H9 (cell line): ENCODE data around the gene MICAL3. TPM values are rescaled to one million over a fixed set of nuclear protein-coding genes. Genes with fewer than 3 reads are reported as not detected.

Experiments used
- DNase-seq: peaks from one replicate; pipeline ENCODE4 v3.0.0-alpha.2; 2017
- H2AFZ ChIP-seq: one replicate; pipeline ENCODE4 v1.6.1; 2013; ENCODE audit warnings: mild to moderate bottlenecking, low read length, control low read depth, moderate library complexity
- H2AK5ac ChIP-seq: 2 replicates; pipeline ENCODE4 v1.6.1; 2013; ENCODE audit warnings: low read length, control low read depth, mixed read lengths; ENCODE audit not compliant: insufficient read length
- H2BK120ac ChIP-seq: one replicate; pipeline ENCODE4 v1.6.1; 2013; ENCODE audit warnings: low read depth, mild to moderate bottlenecking, low read length, control low read depth, inconsistent platforms; ENCODE audit not compliant: poor library complexity, severe bottlenecking
- H2BK12ac ChIP-seq: 2 replicates; pipeline ENCODE4 v1.6.1; 2013; ENCODE audit warnings: low read length, control low read depth, mixed read lengths, low read depth; ENCODE audit not compliant: insufficient read length
- H2BK15ac ChIP-seq: 2 replicates; pipeline ENCODE4 v1.6.1; 2013; ENCODE audit warnings: low read depth, low read length, control low read depth
- H2BK20ac ChIP-seq: one replicate; pipeline ENCODE4 v1.6.1; 2013; ENCODE audit warnings: low read depth, mild to moderate bottlenecking, low read length, control low read depth, inconsistent platforms; ENCODE audit not compliant: poor library complexity, severe bottlenecking
- H2BK5ac ChIP-seq: 2 replicates; pipeline ENCODE4 v1.6.1; 2013; ENCODE audit warnings: low read length, control low read depth, mixed read lengths; ENCODE audit not compliant: insufficient read length
- H3K14ac ChIP-seq: 2 replicates; pipeline ENCODE4 v1.6.1; 2013; ENCODE audit warnings: low read length, control low read depth; ENCODE audit not compliant: insufficient read depth
- H3K18ac ChIP-seq: 2 replicates; pipeline ENCODE4 v1.6.1; 2013; ENCODE audit warnings: low read depth, mild to moderate bottlenecking, mixed read lengths, low read length, control low read depth; ENCODE audit not compliant: insufficient read length
- H3K23ac ChIP-seq: 2 replicates; pipeline ENCODE4 v1.6.1; 2013; ENCODE audit warnings: low read length, control low read depth, mixed read lengths, low read depth; ENCODE audit not compliant: insufficient read length
- H3K23me2 ChIP-seq: 2 replicates; pipeline ENCODE4 v1.6.1; 2013; ENCODE audit warnings: low read depth, mild to moderate bottlenecking, mixed read lengths, low read length, control low read depth; ENCODE audit not compliant: insufficient read length, poor library complexity, severe bottlenecking
- H3K27ac ChIP-seq: 2 replicates; pipeline ENCODE4 v1.5.1; 2013; ENCODE audit warnings: low read length, control low read depth, mixed read lengths, low read depth; ENCODE audit not compliant: insufficient read length
- H3K27me3 ChIP-seq: 2 replicates; pipeline ENCODE4 v1.6.1; 2013; ENCODE audit warnings: low read length, control low read depth, inconsistent platforms; ENCODE audit not compliant: insufficient read depth
- H3K4ac ChIP-seq: 2 replicates; pipeline ENCODE4 v1.6.1; 2013; ENCODE audit warnings: low read depth, mild to moderate bottlenecking, control low read depth, inconsistent platforms, low read length, moderate library complexity
- H3K4me1 ChIP-seq: 2 replicates; pipeline ENCODE4 v1.6.1; 2013; ENCODE audit warnings: low read length, control low read depth, inconsistent platforms; ENCODE audit not compliant: insufficient read depth
- H3K4me2 ChIP-seq: 2 replicates; pipeline ENCODE4 v1.6.1; 2013; ENCODE audit warnings: low read length, control low read depth, mixed read lengths; ENCODE audit not compliant: insufficient read length, insufficient read depth
- H3K56ac ChIP-seq: 2 replicates; pipeline ENCODE4 v1.6.1; 2013; ENCODE audit warnings: low read depth, mild to moderate bottlenecking, mixed read lengths, low read length, control low read depth; ENCODE audit not compliant: insufficient read length
- H3K79me1 ChIP-seq: 2 replicates; pipeline ENCODE4 v1.6.1; 2013; ENCODE audit warnings: low read depth, mild to moderate bottlenecking, moderate library complexity, low read length, control low read depth, inconsistent platforms; ENCODE audit not compliant: insufficient read depth, poor library complexity, severe bottlenecking
- H3K79me2 ChIP-seq: 2 replicates; pipeline ENCODE4 v1.6.1; 2013; ENCODE audit warnings: low read length, control low read depth, inconsistent platforms; ENCODE audit not compliant: insufficient read depth
- H3K9ac ChIP-seq: 2 replicates; pipeline ENCODE4 v1.6.1; 2013; ENCODE audit warnings: low read length, control low read depth, mixed read lengths; ENCODE audit not compliant: insufficient read length; ENCODE audit errors: extremely low read depth
- H3K9me3 ChIP-seq: one replicate; pipeline ENCODE4 v1.6.1; 2013; ENCODE audit warnings: low read depth, low read length, inconsistent platforms; ENCODE audit not compliant: control insufficient read depth
- H3T11ph ChIP-seq: one replicate; pipeline ENCODE4 v1.6.1; 2013; ENCODE audit warnings: mild to moderate bottlenecking, low read length, control low read depth, inconsistent platforms
- H4K20me1 ChIP-seq: one replicate; pipeline ENCODE4 v1.6.1; 2013; ENCODE audit not compliant: control insufficient read depth, insufficient read length, insufficient read depth
- H4K5ac ChIP-seq: 2 replicates; pipeline ENCODE4 v1.6.1; 2013; ENCODE audit warnings: low read depth, mild to moderate bottlenecking, mixed read lengths, low read length, control low read depth; ENCODE audit not compliant: insufficient read length
- H4K8ac ChIP-seq: replicated peaks from 2 replicates; pipeline ENCODE4 v1.6.1; 2013; ENCODE audit warnings: low read length, control low read depth, mixed read lengths, low read depth; ENCODE audit not compliant: insufficient read length
- H4K91ac ChIP-seq: 2 replicates; pipeline ENCODE4 v1.6.1; 2013; ENCODE audit warnings: low read depth, mild to moderate bottlenecking, moderate library complexity, mixed read lengths, low read length, control low read depth; ENCODE audit not compliant: insufficient read length
- H3K27ac Mint-ChIP-seq, 3 experiments: 2 replicates in 2 of 3; 3 replicates in 1 of 3; pipeline ENCODE4 v1.8.0; 2020 to 2021; ENCODE audit warnings: mixed read lengths in 3 of 3, mild to moderate bottlenecking in 1 of 3, moderate library complexity in 1 of 3
- H3K27me3 Mint-ChIP-seq: 2 replicates; pipeline ENCODE4 v1.8.0; 2021; ENCODE audit warnings: low read depth, mild to moderate bottlenecking, moderate library complexity, mixed read lengths
- H3K36me3 Mint-ChIP-seq, 3 experiments: 2 replicates in 2 of 3; 3 replicates in 1 of 3; pipeline ENCODE4 v1.8.0; 2020 to 2021; ENCODE audit warnings: low read depth in 3 of 3, mixed read lengths in 3 of 3; ENCODE audit not compliant: insufficient read depth in 1 of 3
- H3K4me1 Mint-ChIP-seq, 2 experiments: 2 replicates each; pipeline ENCODE4 v1.8.0; 2020; ENCODE audit warnings: mixed read lengths in 2 of 2
- H3K4me3 Mint-ChIP-seq, 2 experiments: 2 replicates in 1 of 2; 3 replicates in 1 of 2; pipeline ENCODE4 v1.8.0; 2020 to 2021; ENCODE audit warnings: mild to moderate bottlenecking in 2 of 2, mixed read lengths in 2 of 2, moderate library complexity in 1 of 2
- H3K9me3 Mint-ChIP-seq, 2 experiments: 2 replicates in 1 of 2; 3 replicates in 1 of 2; pipeline ENCODE4 v1.8.0; 2020; ENCODE audit warnings: mild to moderate bottlenecking in 2 of 2, mixed read lengths in 2 of 2, moderate library complexity in 1 of 2
- WGBS: extraction: QIAGEN DNeasy Blood & Tissue Kit; methylation state at CpG from one replicate; pipeline ENCODE4 v1.1.7; 2013; ENCODE audit warnings: missing lambda C conversion rate, low lambda C conversion rate, mixed read lengths; ENCODE audit not compliant: insufficient read length; ENCODE audit errors: extremely low coverage; 5-methylcytosine and 5-hydroxymethylcytosine counted together
- total RNA-seq: library from RNA; stranded (reverse); gene quantifications from 2 replicates; pipeline ENCODE4 v1.2.1, GENCODE V29; 2021
- TF ChIP-seq, protein P1 (sequence below): fragments of 200-600 bp; sonication (generic); conservative IDR thresholded peaks from 3 replicates; pipeline ENCODE4 v1.8.0; 2021; ENCODE audit warnings: antibody characterized with exemption, mild to moderate bottlenecking

Gene MICAL3
- total RNA-seq, 1 experiment from 2014 or later: 50.2 TPM

DNA sequence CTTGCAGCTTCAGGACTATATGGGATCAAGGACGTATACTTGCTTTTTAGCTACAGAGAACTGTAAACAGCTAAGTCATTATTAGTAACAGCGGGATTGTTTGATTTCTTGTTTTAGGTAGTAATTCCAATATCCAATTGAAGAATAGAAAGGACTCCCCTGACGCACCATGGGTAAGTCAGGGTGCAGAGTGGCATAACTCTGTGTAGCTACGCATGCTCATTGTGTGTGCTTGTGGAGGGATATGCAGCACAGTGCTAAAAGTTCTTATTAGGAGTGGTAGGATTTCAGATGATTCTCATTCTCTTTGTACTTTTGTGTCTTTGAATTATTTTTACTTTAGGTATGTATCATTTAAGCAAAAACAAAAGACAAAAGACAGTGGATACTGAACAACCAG is 45.7 kb upstream of the MICAL3 start:
- peaks cover 60% of the 10 kb centered on the region for H3K27me3 Mint-ChIP-seq

More for the DNA sequence above, 45.7 kb upstream of the MICAL3 start:
- H3K27me3 ChIP-seq: no peaks in the 10 kb centered on the region
- H2BK15ac ChIP-seq: no peak overlapping the region
- no peaks in the 10 kb centered on the region for H3K9me3 ChIP-seq
- H3K23ac ChIP-seq: no peak overlapping the region
- H3K27ac Mint-ChIP-seq: no peak overlapping the region
- H4K91ac ChIP-seq: no peak overlapping the region
- H3K56ac ChIP-seq: no peak overlapping the region
- H3T11ph ChIP-seq: no peak overlapping the region
- H3K9me3 Mint-ChIP-seq: no peaks in the 10 kb centered on the region; a peak in 1 of 5 replicates
- H4K5ac ChIP-seq: no peak overlapping the region
- TF ChIP-seq, protein P1, sequence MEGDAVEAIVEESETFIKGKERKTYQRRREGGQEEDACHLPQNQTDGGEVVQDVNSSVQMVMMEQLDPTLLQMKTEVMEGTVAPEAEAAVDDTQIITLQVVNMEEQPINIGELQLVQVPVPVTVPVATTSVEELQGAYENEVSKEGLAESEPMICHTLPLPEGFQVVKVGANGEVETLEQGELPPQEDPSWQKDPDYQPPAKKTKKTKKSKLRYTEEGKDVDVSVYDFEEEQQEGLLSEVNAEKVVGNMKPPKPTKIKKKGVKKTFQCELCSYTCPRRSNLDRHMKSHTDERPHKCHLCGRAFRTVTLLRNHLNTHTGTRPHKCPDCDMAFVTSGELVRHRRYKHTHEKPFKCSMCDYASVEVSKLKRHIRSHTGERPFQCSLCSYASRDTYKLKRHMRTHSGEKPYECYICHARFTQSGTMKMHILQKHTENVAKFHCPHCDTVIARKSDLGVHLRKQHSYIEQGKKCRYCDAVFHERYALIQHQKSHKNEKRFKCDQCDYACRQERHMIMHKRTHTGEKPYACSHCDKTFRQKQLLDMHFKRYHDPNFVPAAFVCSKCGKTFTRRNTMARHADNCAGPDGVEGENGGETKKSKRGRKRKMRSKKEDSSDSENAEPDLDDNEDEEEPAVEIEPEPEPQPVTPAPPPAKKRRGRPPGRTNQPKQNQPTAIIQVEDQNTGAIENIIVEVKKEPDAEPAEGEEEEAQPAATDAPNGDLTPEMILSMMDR: no peak
- H3K79me1 ChIP-seq: no peaks in the 10 kb centered on the region
- H2BK12ac ChIP-seq: no peak overlapping the region
- H2BK20ac ChIP-seq: no peak overlapping the region
- no peak overlapping the region; a peak in 1 of 5 replicates for H3K4me3 Mint-ChIP-seq
- DNase-seq: no peak
- peaks cover 6% of the 10 kb centered on the region in 2 experiments for H3K4me1 Mint-ChIP-seq
- H4K20me1 ChIP-seq: peaks cover 2% of the 10 kb centered on the region
- no peaks in the 10 kb centered on the region for H3K4me1 ChIP-seq
- no peak overlapping the region for H2BK5ac ChIP-seq
- no peak overlapping the region for H2AK5ac ChIP-seq
- no peaks in the 10 kb centered on the region for H3K23me2 ChIP-seq
- no peak overlapping the region for H3K4me2 ChIP-seq
- no peak overlapping the region for H3K4ac ChIP-seq
- H4K8ac ChIP-seq: no peak overlapping the region
- no peak overlapping the region for H3K9ac ChIP-seq
- no peak overlapping the region for H2BK120ac ChIP-seq
- H2AFZ ChIP-seq: no peak overlapping the region
- no CpG with 5 or more reads among the region's 4 CpGs for WGBS
- H3K18ac ChIP-seq: no peak overlapping the region
- no peak overlapping the region for H3K27ac ChIP-seq
- no peak overlapping the region for H3K14ac ChIP-seq
- H3K79me2 ChIP-seq: no peaks in the 10 kb centered on the region
- no peaks in the 10 kb centered on the region; a peak in 1 of 7 replicates for H3K36me3 Mint-ChIP-seq
